HUES6 (cell line): Measurements from ENCODE around the gene LYPD6.

Source experiments
- H3K27ac ChIP-seq: 2 replicates; pipeline ENCODE4 v1.7.0; 2013; ENCODE audit warnings: low read depth, mild to moderate bottlenecking, low read length, inconsistent platforms
- H3K27me3 ChIP-seq: 2 replicates; pipeline ENCODE4 v1.6.1; 2013; ENCODE audit warnings: low read length; ENCODE audit not compliant: control insufficient read depth, insufficient read depth
- H3K36me3 ChIP-seq: 2 replicates; pipeline ENCODE4 v1.6.1; 2013; ENCODE audit warnings: low read length; ENCODE audit not compliant: control insufficient read depth, insufficient read depth
- H3K4me1 ChIP-seq: 2 replicates; pipeline ENCODE4 v1.6.1; 2013; ENCODE audit warnings: low read length; ENCODE audit not compliant: control insufficient read depth, insufficient read depth
- H3K4me3 ChIP-seq: 2 replicates; pipeline ENCODE4 v1.5.1; 2013; ENCODE audit warnings: low read depth, low read length
- H3K9ac ChIP-seq: one replicate; pipeline ENCODE4 v1.6.1; 2013; ENCODE audit warnings: mild to moderate bottlenecking, low read length
- H3K9me3 ChIP-seq: 2 replicates; pipeline ENCODE4 v1.6.1; 2013; ENCODE audit warnings: low read depth, low read length; ENCODE audit not compliant: control insufficient read depth, insufficient read depth

The LYPD6 gene

GRCh38 chr2:149330127-149331022 lies at the start of gene LYPD6:
Gene LYPD6 (plus strand): TSS chr2:149330587. CDS start chr2:149437709, 107,122 bp downstream.
- peaks cover 15% of the 10 kb centered on the region for H3K27me3 ChIP-seq
- peak within 1 kb of the TSS; percentile 63; the same call in 1 of the 2 replicates for H3K27ac ChIP-seq
- peak within 1 kb of the TSS; percentile 81 for H3K9ac ChIP-seq
- H3K4me3 ChIP-seq, result peak within 1 kb of the TSS; percentile 95
- peaks cover 6% of the 10 kb centered on the region for H3K4me1 ChIP-seq
- H3K36me3 ChIP-seq, result no peaks in the 10 kb centered on the region
- no peaks in the 10 kb centered on the region for H3K9me3 ChIP-seq

GRCh38 chr2:149281441-149281840 lies 48.9 kb upstream of the LYPD6 start:
- H3K36me3 ChIP-seq, result no peaks in the 10 kb centered on the region
- no peak overlapping the region for H3K9ac ChIP-seq
- no peaks in the 10 kb centered on the region for H3K27me3 ChIP-seq
- no peaks in the 10 kb centered on the region for H3K4me1 ChIP-seq
- H3K4me3 ChIP-seq, result no peak overlapping the region
- no peaks in the 10 kb centered on the region for H3K9me3 ChIP-seq
- H3K27ac ChIP-seq, result no peak overlapping the region

- peaks cover 42% of the 10 kb centered on the region for H3K4me1 ChIP-seq
- H3K4me3 ChIP-seq, result peak overlapping the region; percentile 1; the same call in 1 of the 2 replicates
- no peak overlapping the region for H3K9ac ChIP-seq
- H3K27me3 ChIP-seq, result peaks cover 16% of the 10 kb centered on the region
- no peaks in the 10 kb centered on the region for H3K9me3 ChIP-seq
- H3K27ac ChIP-seq, result no peak overlapping the region; the same call in 1 of the 2 replicates
- H3K36me3 ChIP-seq, result no peaks in the 10 kb centered on the region
Observed at GRCh38 chr2:149290662-149291061, 39.7 kb upstream of the LYPD6 start.

- peaks cover 17% of the 10 kb centered on the region for H3K27me3 ChIP-seq
- no peak overlapping the region for H3K9ac ChIP-seq
- peaks cover 42% of the 10 kb centered on the region for H3K4me1 ChIP-seq
- 0 out of 2 replicates have a peak overlapping the region, but pooled peaks have one; percentile 7 for H3K4me3 ChIP-seq
- no peaks in the 10 kb centered on the region for H3K36me3 ChIP-seq
- no peaks in the 10 kb centered on the region for H3K9me3 ChIP-seq
- peak overlapping the region; percentile 74; the same call in 1 of the 2 replicates for H3K27ac ChIP-seq
Observed at GRCh38 chr2:149291881-149292280, 38.5 kb upstream of the LYPD6 start.

DNA sequence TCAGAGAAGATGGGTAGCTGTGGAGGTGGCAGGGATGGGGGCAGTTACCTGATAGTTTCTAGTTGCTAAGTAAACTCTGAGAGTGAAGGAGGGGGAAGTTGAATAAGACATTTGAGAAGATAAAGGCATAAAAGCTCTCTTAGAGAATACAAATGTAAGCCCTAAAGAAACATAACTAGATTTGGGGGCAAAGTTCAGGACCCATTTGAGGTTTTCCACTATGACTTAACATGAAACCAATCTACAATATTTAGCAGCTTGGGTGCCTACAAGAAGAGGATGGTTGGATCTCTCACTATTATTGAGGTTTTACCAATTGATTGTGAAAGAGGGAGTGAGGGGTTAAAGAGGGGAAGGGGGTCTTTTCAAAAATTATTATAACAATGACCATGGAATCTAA lies 34.4 kb upstream of the LYPD6 start:
- Histone ChIP-seq H3K27ac (no peak overlapping the region), H3K36me3 (no peaks in the 10 kb centered on the region), H3K9me3 (no peaks in the 10 kb centered on the region), H3K4me3 (no peak overlapping the region), H3K27me3 (peaks cover 17% of the 10 kb centered on the region), H3K9ac (no peak overlapping the region), H3K4me1 (peaks cover 29% of the 10 kb centered on the region)

DNA sequence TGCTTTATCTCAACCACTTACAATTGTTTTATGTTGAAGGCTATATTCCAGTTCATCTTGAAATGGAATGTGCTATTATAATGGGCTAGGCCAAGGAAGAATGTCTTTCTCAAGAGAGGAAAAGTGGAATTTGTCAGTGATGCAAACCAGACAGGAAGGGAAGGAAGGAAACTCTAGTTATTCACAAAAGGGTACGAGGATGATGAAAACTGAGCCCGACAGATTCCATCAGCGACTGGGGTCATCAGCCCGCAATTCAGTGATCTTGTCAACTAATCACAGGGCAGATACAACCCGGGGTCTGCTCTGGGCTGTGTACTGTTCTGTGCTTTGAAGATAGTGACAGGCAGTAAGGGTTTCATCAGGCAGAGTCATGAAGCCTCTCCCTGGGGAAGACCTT lies 23.4 kb upstream of the LYPD6 start:
- peaks cover 5% of the 10 kb centered on the region; the same call in 1 of the 2 replicates for H3K4me1 ChIP-seq
- no peak overlapping the region for H3K9ac ChIP-seq
- no peak overlapping the region for H3K4me3 ChIP-seq
- no peaks in the 10 kb centered on the region for H3K9me3 ChIP-seq
- H3K27ac ChIP-seq, result no peak overlapping the region
- no peaks in the 10 kb centered on the region for H3K36me3 ChIP-seq
- no peaks in the 10 kb centered on the region for H3K27me3 ChIP-seq

GRCh38 chr2:149310349-149310748 lies 20.0 kb upstream of the LYPD6 start:
- Histone ChIP-seq H3K4me1 (peaks cover 24% of the 10 kb centered on the region), H3K9me3 (no peaks in the 10 kb centered on the region), H3K36me3 (no peaks in the 10 kb centered on the region), H3K9ac (no peak overlapping the region), H3K4me3 (no peak overlapping the region), H3K27ac (no peak overlapping the region), H3K27me3 (no peaks in the 10 kb centered on the region)

DNA sequence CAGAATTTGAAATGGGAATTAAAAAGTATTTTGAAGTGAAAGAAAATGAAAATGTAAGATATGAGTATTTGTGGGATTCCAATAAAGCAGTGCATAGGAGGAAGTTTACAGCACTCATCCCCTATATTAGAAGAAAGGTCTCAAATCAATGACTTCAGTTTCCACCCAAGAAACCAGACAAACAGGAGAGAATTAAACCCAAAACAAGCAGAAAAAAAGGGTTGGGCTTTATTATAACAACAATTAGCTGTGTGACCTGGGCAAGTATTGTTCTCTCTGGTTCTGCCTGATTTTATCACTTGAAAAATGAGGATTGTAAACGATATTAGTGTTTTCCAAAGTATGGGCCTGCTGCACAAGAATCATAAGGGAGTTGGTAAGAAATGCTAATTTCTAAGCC lies 18.3 kb upstream of the LYPD6 start:
- Histone ChIP-seq H3K27ac (no peak overlapping the region), H3K4me3 (no peak overlapping the region), H3K4me1 (peaks cover 27% of the 10 kb centered on the region), H3K27me3 (no peaks in the 10 kb centered on the region), H3K9ac (no peak overlapping the region), H3K9me3 (no peaks in the 10 kb centered on the region), H3K36me3 (no peaks in the 10 kb centered on the region)

- Histone ChIP-seq H3K27me3 (no peaks in the 10 kb centered on the region), H3K9me3 (no peaks in the 10 kb centered on the region), H3K36me3 (no peaks in the 10 kb centered on the region), H3K4me3 (no peak overlapping the region), H3K9ac (no peak overlapping the region), H3K4me1 (peaks cover 21% of the 10 kb centered on the region), H3K27ac (no peak overlapping the region)
Observed at GRCh38 chr2:149313512-149313972, 16.8 kb upstream of the LYPD6 start.

DNA sequence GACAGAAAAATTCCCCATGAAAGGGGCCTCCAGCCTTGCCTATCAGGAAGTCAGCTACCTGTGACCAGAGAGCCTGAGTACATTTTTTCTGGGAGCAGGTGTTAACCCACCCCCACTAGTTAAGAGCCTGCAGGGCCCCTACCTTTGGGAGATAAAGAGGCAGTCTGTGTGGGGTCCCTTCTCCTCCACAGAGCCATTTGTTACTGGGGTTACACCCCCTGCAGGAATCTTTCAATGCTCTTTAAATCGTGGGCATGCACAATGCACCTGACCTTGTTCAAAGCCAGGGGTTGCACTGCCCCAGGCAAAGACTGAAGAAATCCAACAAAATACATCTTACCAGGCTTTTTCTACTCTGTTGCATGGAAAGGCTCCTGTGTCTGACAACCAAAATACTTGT lies 15.7 kb upstream of the LYPD6 start:
- Histone ChIP-seq H3K4me1 (peaks cover 21% of the 10 kb centered on the region), H3K9ac (no peak overlapping the region)

GRCh38 chr2:149315461-149315860 lies 14.9 kb upstream of the LYPD6 start:
- H3K4me1 ChIP-seq, result peaks cover 21% of the 10 kb centered on the region
- no peak overlapping the region for H3K27ac ChIP-seq
- no peaks in the 10 kb centered on the region for H3K27me3 ChIP-seq
- H3K9ac ChIP-seq, result no peak overlapping the region
- H3K36me3 ChIP-seq, result no peaks in the 10 kb centered on the region
- no peak overlapping the region for H3K4me3 ChIP-seq
- no peaks in the 10 kb centered on the region for H3K9me3 ChIP-seq

More for the DNA sequence above, 15.7 kb upstream of the LYPD6 start:
- H3K36me3 ChIP-seq, result no peaks in the 10 kb centered on the region
- H3K9me3 ChIP-seq, result no peaks in the 10 kb centered on the region
- H3K4me3 ChIP-seq, result no peak overlapping the region
- H3K27me3 ChIP-seq, result no peaks in the 10 kb centered on the region
- H3K27ac ChIP-seq, result no peak overlapping the region
